IPS DF 6.9 (cell line): ENCODE data around the gene LPAR1.

Source experiments
- DNase-seq: peaks from one replicate; pipeline ENCODE4 v3.0.0-alpha.2; 2013; ENCODE audit warnings: low read depth, low spot score
- H3K27ac ChIP-seq: one replicate; pipeline ENCODE4 v1.5.1; 2013; ENCODE audit warnings: low read length, control low read depth
- H3K27me3 ChIP-seq: 2 replicates; pipeline ENCODE4 v1.6.1; 2013; ENCODE audit warnings: mild to moderate bottlenecking, low read length; ENCODE audit not compliant: control insufficient read depth, insufficient read depth
- H3K36me3 ChIP-seq: 2 replicates; pipeline ENCODE4 v1.6.1; 2013; ENCODE audit warnings: low read length; ENCODE audit not compliant: control insufficient read depth, insufficient read depth
- H3K4me1 ChIP-seq: 2 replicates; pipeline ENCODE4 v1.6.1; 2013; ENCODE audit warnings: low read length; ENCODE audit not compliant: control insufficient read depth, insufficient read depth
- H3K4me3 ChIP-seq: 2 replicates; pipeline ENCODE4 v1.5.1; 2013; ENCODE audit warnings: mild to moderate bottlenecking, low read length
- H3K9me3 ChIP-seq: 2 replicates; pipeline ENCODE4 v1.6.1; 2013; ENCODE audit warnings: low read length, inconsistent platforms; ENCODE audit not compliant: control insufficient read depth, insufficient read depth
- WGBS: extraction: QIAGEN DNeasy Blood & Tissue Kit; methylation state at CpG from one replicate; pipeline ENCODE4 v1.1.7; 2013; ENCODE audit warnings: mixed read lengths, missing lambda C conversion rate; ENCODE audit not compliant: insufficient read length, insufficient coverage; 5-methylcytosine and 5-hydroxymethylcytosine counted together

Gene LPAR1

GRCh38 chr9:111023128-111023527, 15.1 kb downstream of the LPAR1 start:
- no peak for DNase-seq
- Histone ChIP-seq H3K9me3 (no peaks in the 10 kb centered on the region), H3K36me3 (no peaks in the 10 kb centered on the region), H3K27me3 (no peaks in the 10 kb centered on the region), H3K4me1 (no peaks in the 10 kb centered on the region), H3K27ac (no peak overlapping the region), H3K4me3 (no peak overlapping the region)
- WGBS, result no CpG with 5 or more reads among the region's 3 CpGs

GRCh38 chr9:111020594-111020993, 17.7 kb downstream of the LPAR1 start:
- Histone ChIP-seq H3K27me3 (no peaks in the 10 kb centered on the region), H3K9me3 (no peaks in the 10 kb centered on the region), H3K4me1 (no peaks in the 10 kb centered on the region), H3K36me3 (no peaks in the 10 kb centered on the region), H3K27ac (no peak overlapping the region), H3K4me3 (no peak overlapping the region)
- 100% methylated on average over 1 of the region's 1 CpG for WGBS
- no peak for DNase-seq

- no peaks in the 10 kb centered on the region for H3K36me3 ChIP-seq
- no peaks in the 10 kb centered on the region for H3K27me3 ChIP-seq
- no peak for DNase-seq
- no peaks in the 10 kb centered on the region for H3K4me1 ChIP-seq
- H3K9me3 ChIP-seq, result no peaks in the 10 kb centered on the region
- WGBS, result no CpG with 5 or more reads among the region's 3 CpGs
- H3K27ac ChIP-seq, result no peak overlapping the region
- no peak overlapping the region for H3K4me3 ChIP-seq
Measured at GRCh38 chr9:111016426-111017045, 21.7 kb downstream of the LPAR1 start.

GRCh38 chr9:111016016-111016415, 22.3 kb downstream of the LPAR1 start:
- H3K4me3 ChIP-seq, result no peak overlapping the region
- H3K9me3 ChIP-seq, result no peaks in the 10 kb centered on the region
- H3K27ac ChIP-seq, result no peak overlapping the region
- H3K27me3 ChIP-seq, result no peaks in the 10 kb centered on the region
- no CpG with 5 or more reads among the region's 1 CpG for WGBS
- DNase-seq, result no peak
- H3K4me1 ChIP-seq, result no peaks in the 10 kb centered on the region
- H3K36me3 ChIP-seq, result no peaks in the 10 kb centered on the region

- no CpG with 5 or more reads among the region's 1 CpG for WGBS
- no peaks in the 10 kb centered on the region for H3K4me1 ChIP-seq
- no peak overlapping the region for H3K4me3 ChIP-seq
- no peaks in the 10 kb centered on the region for H3K27me3 ChIP-seq
- no peak for DNase-seq
- H3K36me3 ChIP-seq, result no peaks in the 10 kb centered on the region
- no peaks in the 10 kb centered on the region for H3K9me3 ChIP-seq
- H3K27ac ChIP-seq, result no peak overlapping the region
Measured at GRCh38 chr9:111013707-111014106, 24.6 kb downstream of the LPAR1 start.

GRCh38 chr9:111013250-111013649, 25.0 kb downstream of the LPAR1 start:
- Histone ChIP-seq H3K27me3 (no peaks in the 10 kb centered on the region), H3K36me3 (no peaks in the 10 kb centered on the region), H3K9me3 (no peaks in the 10 kb centered on the region), H3K27ac (no peak overlapping the region), H3K4me3 (no peak overlapping the region), H3K4me1 (no peaks in the 10 kb centered on the region)
- no peak for DNase-seq
- no CpG with 5 or more reads among the region's 1 CpG for WGBS

GRCh38 chr9:111008158-111009075, 29.9 kb downstream of the LPAR1 start:
- no peaks in the 10 kb centered on the region for H3K36me3 ChIP-seq
- H3K27me3 ChIP-seq, result no peaks in the 10 kb centered on the region
- no peaks in the 10 kb centered on the region for H3K4me1 ChIP-seq
- H3K4me3 ChIP-seq, result no peak overlapping the region
- no CpG with 5 or more reads among the region's 7 CpGs for WGBS
- no peaks in the 10 kb centered on the region for H3K9me3 ChIP-seq
- no peak overlapping the region for H3K27ac ChIP-seq
- DNase-seq, result no peak

GRCh38 chr9:111005746-111006470, 32.4 kb downstream of the LPAR1 start:
- Histone ChIP-seq H3K4me3 (no peak overlapping the region), H3K4me1 (no peaks in the 10 kb centered on the region), H3K36me3 (no peaks in the 10 kb centered on the region), H3K27ac (no peak overlapping the region), H3K9me3 (no peaks in the 10 kb centered on the region), H3K27me3 (no peaks in the 10 kb centered on the region)
- no peak for DNase-seq
- WGBS, result no CpG with 5 or more reads among the region's 1 CpG

GRCh38 chr9:111004936-111005335, 33.3 kb downstream of the LPAR1 start:
- Histone ChIP-seq H3K36me3 (no peaks in the 10 kb centered on the region), H3K4me3 (no peak overlapping the region), H3K9me3 (no peaks in the 10 kb centered on the region), H3K27me3 (no peaks in the 10 kb centered on the region), H3K27ac (no peak overlapping the region), H3K4me1 (no peaks in the 10 kb centered on the region)
- no peak for DNase-seq
- no CpG with 5 or more reads among the region's 5 CpGs for WGBS

GRCh38 chr9:111003182-111003581, 35.1 kb downstream of the LPAR1 start:
- H3K27ac ChIP-seq, result no peak overlapping the region

More at GRCh38 chr9:111003182-111003581, 35.1 kb downstream of the LPAR1 start:
- H3K4me1 ChIP-seq, result no peaks in the 10 kb centered on the region
- no CpG with 5 or more reads among the region's 3 CpGs for WGBS
- no peak for DNase-seq
- H3K4me3 ChIP-seq, result no peak overlapping the region
- no peaks in the 10 kb centered on the region for H3K9me3 ChIP-seq
- no peaks in the 10 kb centered on the region for H3K27me3 ChIP-seq
- no peaks in the 10 kb centered on the region for H3K36me3 ChIP-seq
